Activated CD8-positive, alpha-beta memory T cell treated with anti-CD3 and anti-CD28 coated beads, Interleukin-2, amount 50 U/mL, for 1 hour (primary cell): ENCODE measurements around the gene BICDL2.

Experiments used
- DNase-seq: peaks from one replicate; pipeline ENCODE4 v3.0.0-alpha.2; 2020; ENCODE audit errors: extremely low read depth

The BICDL2 gene

GRCh38 chr16:3025032-3026002 lies 11.4 kb downstream of the BICDL2 start:
- DNase-seq: no peak

GRCh38 chr16:3023669-3024478 lies 12.9 kb downstream of the BICDL2 start, which contains the start of the genes HCFC1R1 and THOC6:
TSS of gene HCFC1R1 (minus strand) at chr16:3023942. CDS start at chr16:3023941, 1 bp downstream.
TSS of gene THOC6 (plus strand) at chr16:3024035. CDS start at chr16:3024327, 292 bp downstream.
- peak; percentile 77 for DNase-seq

- no peak for DNase-seq
Measured at GRCh38 chr16:3023415-3023668, 13.4 kb downstream of the BICDL2 start.

GRCh38 chr16:3022684-3023414 lies 13.9 kb downstream of the BICDL2 start:
- DNase-seq: no peak

- peak; percentile 65 for DNase-seq
Measured at GRCh38 chr16:3022208-3022683, 14.5 kb downstream of the BICDL2 start.

GRCh38 chr16:3021449-3022207 lies 15.1 kb downstream of the BICDL2 start:
- peak; percentile 65 for DNase-seq

GRCh38 chr16:3020604-3021448 lies 15.9 kb downstream of the BICDL2 start:
- DNase-seq: peak; percentile 40

GRCh38 chr16:3020247-3020603 lies 16.5 kb downstream of the BICDL2 start, which contains the start of gene TNFRSF12A:
TSS of gene TNFRSF12A (plus strand) at chr16:3020368. CDS start at chr16:3020398, 30 bp downstream.
- DNase-seq: no peak

- DNase-seq: no peak
Measured at GRCh38 chr16:3019594-3020246, 17.0 kb downstream of the BICDL2 start.

- no peak for DNase-seq
Measured at GRCh38 chr16:3017794-3018506, 18.8 kb downstream of the BICDL2 start, which contains the start of gene CLDN6. TSS of gene CLDN6 (minus strand) at chr16:3018183. CDS start at chr16:3016021, 2,162 bp downstream.

GRCh38 chr16:3017344-3017743 lies 19.4 kb downstream of the BICDL2 start:
- no peak for DNase-seq

GRCh38 chr16:3015865-3016521 lies 20.8 kb downstream of the BICDL2 start:
- DNase-seq: no peak

GRCh38 chr16:3014971-3015370 lies 21.8 kb downstream of the BICDL2 start:
- DNase-seq: no peak

GRCh38 chr16:3013998-3014690 lies 22.6 kb downstream of the BICDL2 start:
- DNase-seq: no peak

- DNase-seq: no peak
Measured at GRCh38 chr16:3013491-3013951, 23.2 kb downstream of the BICDL2 start.

- DNase-seq: no peak
Measured at GRCh38 chr16:3012828-3013420, 23.8 kb downstream of the BICDL2 start, which contains the start of gene CLDN9. TSS of gene CLDN9 (plus strand) at chr16:3012923. CDS start at chr16:3013363, 440 bp downstream.

GRCh38 chr16:3012246-3012645 lies 24.5 kb downstream of the BICDL2 start:
- no peak for DNase-seq
